H9 (cell line): ENCODE data around the gene ABCG5. TPM values are rescaled to one million over a fixed set of nuclear protein-coding genes. Genes with fewer than 3 reads are reported as not detected.

Experiments used
- DNase-seq: peaks from one replicate; pipeline ENCODE4 v3.0.0-alpha.2; 2017
- H2AFZ ChIP-seq: one replicate; pipeline ENCODE4 v1.6.1; 2013; ENCODE audit warnings: mild to moderate bottlenecking, low read length, control low read depth, moderate library complexity
- H2AK5ac ChIP-seq: 2 replicates; pipeline ENCODE4 v1.6.1; 2013; ENCODE audit warnings: low read length, control low read depth, mixed read lengths; ENCODE audit not compliant: insufficient read length
- H2BK120ac ChIP-seq: one replicate; pipeline ENCODE4 v1.6.1; 2013; ENCODE audit warnings: low read depth, mild to moderate bottlenecking, low read length, control low read depth, inconsistent platforms; ENCODE audit not compliant: poor library complexity, severe bottlenecking
- H2BK12ac ChIP-seq: 2 replicates; pipeline ENCODE4 v1.6.1; 2013; ENCODE audit warnings: low read length, control low read depth, mixed read lengths, low read depth; ENCODE audit not compliant: insufficient read length
- H2BK15ac ChIP-seq: 2 replicates; pipeline ENCODE4 v1.6.1; 2013; ENCODE audit warnings: low read depth, low read length, control low read depth
- H2BK20ac ChIP-seq: one replicate; pipeline ENCODE4 v1.6.1; 2013; ENCODE audit warnings: low read depth, mild to moderate bottlenecking, low read length, control low read depth, inconsistent platforms; ENCODE audit not compliant: poor library complexity, severe bottlenecking
- H2BK5ac ChIP-seq: 2 replicates; pipeline ENCODE4 v1.6.1; 2013; ENCODE audit warnings: low read length, control low read depth, mixed read lengths; ENCODE audit not compliant: insufficient read length
- H3K14ac ChIP-seq: 2 replicates; pipeline ENCODE4 v1.6.1; 2013; ENCODE audit warnings: low read length, control low read depth; ENCODE audit not compliant: insufficient read depth
- H3K18ac ChIP-seq: 2 replicates; pipeline ENCODE4 v1.6.1; 2013; ENCODE audit warnings: low read depth, mild to moderate bottlenecking, mixed read lengths, low read length, control low read depth; ENCODE audit not compliant: insufficient read length
- H3K23ac ChIP-seq: 2 replicates; pipeline ENCODE4 v1.6.1; 2013; ENCODE audit warnings: low read length, control low read depth, mixed read lengths, low read depth; ENCODE audit not compliant: insufficient read length
- H3K23me2 ChIP-seq: 2 replicates; pipeline ENCODE4 v1.6.1; 2013; ENCODE audit warnings: low read depth, mild to moderate bottlenecking, mixed read lengths, low read length, control low read depth; ENCODE audit not compliant: insufficient read length, poor library complexity, severe bottlenecking
- H3K27ac ChIP-seq: 2 replicates; pipeline ENCODE4 v1.5.1; 2013; ENCODE audit warnings: low read length, control low read depth, mixed read lengths, low read depth; ENCODE audit not compliant: insufficient read length
- H3K27me3 ChIP-seq: 2 replicates; pipeline ENCODE4 v1.6.1; 2013; ENCODE audit warnings: low read length, control low read depth, inconsistent platforms; ENCODE audit not compliant: insufficient read depth
- H3K4ac ChIP-seq: 2 replicates; pipeline ENCODE4 v1.6.1; 2013; ENCODE audit warnings: low read depth, mild to moderate bottlenecking, control low read depth, inconsistent platforms, low read length, moderate library complexity
- H3K4me1 ChIP-seq: 2 replicates; pipeline ENCODE4 v1.6.1; 2013; ENCODE audit warnings: low read length, control low read depth, inconsistent platforms; ENCODE audit not compliant: insufficient read depth
- H3K4me2 ChIP-seq: 2 replicates; pipeline ENCODE4 v1.6.1; 2013; ENCODE audit warnings: low read length, control low read depth, mixed read lengths; ENCODE audit not compliant: insufficient read length, insufficient read depth
- H3K56ac ChIP-seq: 2 replicates; pipeline ENCODE4 v1.6.1; 2013; ENCODE audit warnings: low read depth, mild to moderate bottlenecking, mixed read lengths, low read length, control low read depth; ENCODE audit not compliant: insufficient read length
- H3K79me1 ChIP-seq: 2 replicates; pipeline ENCODE4 v1.6.1; 2013; ENCODE audit warnings: low read depth, mild to moderate bottlenecking, moderate library complexity, low read length, control low read depth, inconsistent platforms; ENCODE audit not compliant: insufficient read depth, poor library complexity, severe bottlenecking
- H3K79me2 ChIP-seq: 2 replicates; pipeline ENCODE4 v1.6.1; 2013; ENCODE audit warnings: low read length, control low read depth, inconsistent platforms; ENCODE audit not compliant: insufficient read depth
- H3K9ac ChIP-seq: 2 replicates; pipeline ENCODE4 v1.6.1; 2013; ENCODE audit warnings: low read length, control low read depth, mixed read lengths; ENCODE audit not compliant: insufficient read length; ENCODE audit errors: extremely low read depth
- H3K9me3 ChIP-seq: one replicate; pipeline ENCODE4 v1.6.1; 2013; ENCODE audit warnings: low read depth, low read length, inconsistent platforms; ENCODE audit not compliant: control insufficient read depth
- H3T11ph ChIP-seq: one replicate; pipeline ENCODE4 v1.6.1; 2013; ENCODE audit warnings: mild to moderate bottlenecking, low read length, control low read depth, inconsistent platforms
- H4K20me1 ChIP-seq: one replicate; pipeline ENCODE4 v1.6.1; 2013; ENCODE audit not compliant: control insufficient read depth, insufficient read length, insufficient read depth
- H4K5ac ChIP-seq: 2 replicates; pipeline ENCODE4 v1.6.1; 2013; ENCODE audit warnings: low read depth, mild to moderate bottlenecking, mixed read lengths, low read length, control low read depth; ENCODE audit not compliant: insufficient read length
- H4K8ac ChIP-seq: replicated peaks from 2 replicates; pipeline ENCODE4 v1.6.1; 2013; ENCODE audit warnings: low read length, control low read depth, mixed read lengths, low read depth; ENCODE audit not compliant: insufficient read length
- H4K91ac ChIP-seq: 2 replicates; pipeline ENCODE4 v1.6.1; 2013; ENCODE audit warnings: low read depth, mild to moderate bottlenecking, moderate library complexity, mixed read lengths, low read length, control low read depth; ENCODE audit not compliant: insufficient read length
- H3K27ac Mint-ChIP-seq, 3 experiments: 2 replicates in 2 of 3; 3 replicates in 1 of 3; pipeline ENCODE4 v1.8.0; 2020 to 2021; ENCODE audit warnings: mixed read lengths in 3 of 3, mild to moderate bottlenecking in 1 of 3, moderate library complexity in 1 of 3
- H3K27me3 Mint-ChIP-seq: 2 replicates; pipeline ENCODE4 v1.8.0; 2021; ENCODE audit warnings: low read depth, mild to moderate bottlenecking, moderate library complexity, mixed read lengths
- H3K36me3 Mint-ChIP-seq, 3 experiments: 2 replicates in 2 of 3; 3 replicates in 1 of 3; pipeline ENCODE4 v1.8.0; 2020 to 2021; ENCODE audit warnings: low read depth in 3 of 3, mixed read lengths in 3 of 3; ENCODE audit not compliant: insufficient read depth in 1 of 3
- H3K4me1 Mint-ChIP-seq, 2 experiments: 2 replicates each; pipeline ENCODE4 v1.8.0; 2020; ENCODE audit warnings: mixed read lengths in 2 of 2
- H3K4me3 Mint-ChIP-seq, 2 experiments: 2 replicates in 1 of 2; 3 replicates in 1 of 2; pipeline ENCODE4 v1.8.0; 2020 to 2021; ENCODE audit warnings: mild to moderate bottlenecking in 2 of 2, mixed read lengths in 2 of 2, moderate library complexity in 1 of 2
- H3K9me3 Mint-ChIP-seq, 2 experiments: 2 replicates in 1 of 2; 3 replicates in 1 of 2; pipeline ENCODE4 v1.8.0; 2020; ENCODE audit warnings: mild to moderate bottlenecking in 2 of 2, mixed read lengths in 2 of 2, moderate library complexity in 1 of 2
- CTCF ChIP-seq: fragments of 200-600 bp; sonication (generic); conservative IDR thresholded peaks from 3 replicates; pipeline ENCODE4 v1.8.0; 2021; ENCODE audit warnings: antibody characterized with exemption, mild to moderate bottlenecking
- WGBS: extraction: QIAGEN DNeasy Blood & Tissue Kit; methylation state at CpG from one replicate; pipeline ENCODE4 v1.1.7; 2013; ENCODE audit warnings: missing lambda C conversion rate, low lambda C conversion rate, mixed read lengths; ENCODE audit not compliant: insufficient read length; ENCODE audit errors: extremely low coverage; 5-methylcytosine and 5-hydroxymethylcytosine counted together
- total RNA-seq: library from RNA; stranded (reverse); gene quantifications from 2 replicates; pipeline ENCODE4 v1.2.1, GENCODE V29; 2021

The ABCG5 gene
- total RNA-seq, 1 experiment from 2014 or later = not detected

GRCh38 chr2:43845181-43845580 is 6.5 kb upstream of the ABCG5 start:
- no peak overlapping the region for H3K14ac ChIP-seq
- H3K79me2 ChIP-seq = no peaks in the 10 kb centered on the region
- Mint-ChIP-seq H3K36me3 (no peaks in the 10 kb centered on the region), H3K4me1 (peaks cover 0 to 5% of the 10 kb centered on the region in 2 experiments; a peak in 2 of 4 replicates), H3K4me3 (no peak overlapping the region), H3K27ac (no peak overlapping the region), H3K27me3 (peaks cover 7% of the 10 kb centered on the region; the same call in 1 of the 2 replicates), H3K9me3 (no peaks in the 10 kb centered on the region)
- no peaks in the 10 kb centered on the region for H3K27me3 ChIP-seq
- no peak overlapping the region for H2AFZ ChIP-seq
- no peak overlapping the region for H2BK5ac ChIP-seq
- no CpG with 5 or more reads among the region's 1 CpG for WGBS
- no peak overlapping the region for H3K4ac ChIP-seq
- no peak for TF ChIP-seq CTCF
- H4K20me1 ChIP-seq = no peaks in the 10 kb centered on the region
- no peaks in the 10 kb centered on the region; the same call in 1 of the 2 replicates for H3K4me1 ChIP-seq
- H3K23me2 ChIP-seq = no peaks in the 10 kb centered on the region
- no peak overlapping the region for H4K91ac ChIP-seq
- no peak overlapping the region for H3K4me2 ChIP-seq
- no peak overlapping the region for H3K23ac ChIP-seq
- H3K9ac ChIP-seq = no peak overlapping the region
- no peak overlapping the region for H2BK15ac ChIP-seq
- no peak overlapping the region for H3T11ph ChIP-seq
- DNase-seq = no peak
- H2BK120ac ChIP-seq = no peak overlapping the region
- H2BK12ac ChIP-seq = no peak overlapping the region
- H3K79me1 ChIP-seq = no peaks in the 10 kb centered on the region
- no peak overlapping the region for H3K56ac ChIP-seq
- H3K9me3 ChIP-seq = no peaks in the 10 kb centered on the region
- H2AK5ac ChIP-seq = no peak overlapping the region
- H4K5ac ChIP-seq = no peak overlapping the region
- H2BK20ac ChIP-seq = no peak overlapping the region
- H3K27ac ChIP-seq = no peak overlapping the region
- no peak overlapping the region for H4K8ac ChIP-seq
- no peak overlapping the region for H3K18ac ChIP-seq
